Measurements from ENCODE around the gene ZNF212.

The ZNF212 gene

GRCh38 chr7:149266451-149266850 is 27.0 kb downstream of the ZNF212 start:
- TF ChIP-seq CTCF (IDR thresholded peaks at IDR 0.05): no peak

GRCh38 chr7:149267733-149268132 is 28.3 kb downstream of the ZNF212 start:
- TF ChIP-seq CTCF (IDR thresholded peaks at IDR 0.05): no peak

GRCh38 chr7:149277871-149278270 is 38.4 kb downstream of the ZNF212 start:
- TF ChIP-seq CTCF (IDR thresholded peaks at IDR 0.05): no peak

- no peak for TF ChIP-seq CTCF (IDR thresholded peaks at IDR 0.05)
Measured at GRCh38 chr7:149278396-149278795, 38.9 kb downstream of the ZNF212 start.

GRCh38 chr7:149279111-149279743 is 39.8 kb downstream of the ZNF212 start:
- TF ChIP-seq CTCF (IDR thresholded peaks at IDR 0.05): no peak

- no peak for TF ChIP-seq CTCF (IDR thresholded peaks at IDR 0.05)
Measured at GRCh38 chr7:149280151-149280550, 40.7 kb downstream of the ZNF212 start.

- no peak for TF ChIP-seq CTCF (IDR thresholded peaks at IDR 0.05)
Measured at GRCh38 chr7:149280661-149281507, 41.4 kb downstream of the ZNF212 start.

Data from LNCAP (cell line).